ENCODE measurements around the gene DIS3L2.

GRCh38 chr2:232232915-232233314, 271.4 kb downstream of the DIS3L2 start:
- TF ChIP-seq CTCF (conservative IDR thresholded peaks at IDR 0.05; ENCODE audit: low read depth, low read length) (no peak), MXI1 (IDR thresholded peaks at IDR 0.05; ENCODE audit: borderline replicate concordance, low read depth, low read length) (no peak), CEBPB (IDR thresholded peaks at IDR 0.05; ENCODE audit: low read depth, low read length) (no peak), RAD21 (IDR thresholded peaks at IDR 0.05; ENCODE audit: low read length) (no peak), USF2 (IDR thresholded peaks at IDR 0.05; ENCODE audit: low read depth, low read length) (no peak), MAZ (IDR thresholded peaks at IDR 0.05; ENCODE audit: borderline replicate concordance, low read depth, low read length) (no peak), POLR2A (IDR thresholded peaks at IDR 0.05; ENCODE audit: low read depth, low read length) (no peak), RFX5 (IDR thresholded peaks at IDR 0.05; ENCODE audit: low read depth, low read length) (no peak), FOS (IDR thresholded peaks at IDR 0.05; ENCODE audit: low read depth, low read length) (no peak), SMC3 (IDR thresholded peaks at IDR 0.05; ENCODE audit: low read depth, low read length) (no peak), MAFK (IDR thresholded peaks at IDR 0.05; ENCODE audit: low read depth, low read length) (no peak), NFE2L2 (IDR thresholded peaks at IDR 0.05; ENCODE audit: low read depth, low read length) (no peak), ELK1 (IDR thresholded peaks at IDR 0.05; ENCODE audit: borderline replicate concordance, low read depth, low read length) (no peak), RCOR1 (IDR thresholded peaks at IDR 0.05; ENCODE audit: insufficient replicate concordance, low read length) (no peak)
